CD14-positive monocyte (primary cell): ENCODE measurements around the gene TRAPPC12. TPM values are rescaled to one million over a fixed set of nuclear protein-coding genes. Genes with fewer than 3 reads are reported as not detected.
A peak's percentile ranks its signal among the peaks of the same experiment; 100 is the strongest.
"Not testable (repeated sequence)": the region's sequence is repeated elsewhere in the genome, so short reads cannot be mapped to it uniquely, and the experiment has no call there.

Experiments
- DNase-seq, 3 donors: peaks; one replicate each; pipeline ENCODE4 v3.0.0-alpha.2; 2011 to 2022
- H2AFZ ChIP-seq: 2 replicates; pipeline ENCODE4 v1.6.0; 2012; ENCODE audit warnings: mild to moderate bottlenecking, low read depth, low read length, inconsistent platforms; ENCODE audit not compliant: insufficient read depth, poor library complexity, severe bottlenecking
- H3K27ac ChIP-seq, 2 donors: 1 replicate in 1 of 2; 2 replicates in 1 of 2; pipeline ENCODE4 v1.5.1; 2012 to 2013; ENCODE audit warnings: low read length in 2 of 2, control low read depth in 1 of 2, inconsistent platforms in 1 of 2, low read depth in 1 of 2, mild to moderate bottlenecking in 1 of 2
- H3K27me3 ChIP-seq, 2 donors: one replicate each; pipeline versions ENCODE4 v1.6.0 to v1.6.1; 2011 to 2013; ENCODE audit warnings: low read length in 2 of 2; ENCODE audit not compliant: control insufficient read depth in 2 of 2, insufficient read depth in 2 of 2
- H3K36me3 ChIP-seq, 2 donors: replicated peaks in 1 of 2; 1 replicate in 1 of 2; 2 replicates in 1 of 2; pipeline versions ENCODE4 v1.5.1 to v1.6.1; 2012 to 2013; ENCODE audit warnings: low read length in 2 of 2, control low read depth in 1 of 2, inconsistent platforms in 1 of 2, mild to moderate bottlenecking in 1 of 2; ENCODE audit not compliant: insufficient read depth in 2 of 2, control insufficient read depth in 1 of 2
- H3K4me1 ChIP-seq, 2 donors: 1 replicate in 1 of 2; 2 replicates in 1 of 2; pipeline versions ENCODE4 v1.5.1 to v1.6.1; 2012 to 2013; ENCODE audit warnings: low read length in 2 of 2, control low read depth in 1 of 2, inconsistent platforms in 1 of 2, mild to moderate bottlenecking in 1 of 2, moderate library complexity in 1 of 2; ENCODE audit not compliant: insufficient read depth in 2 of 2, control insufficient read depth in 1 of 2
- H3K4me2 ChIP-seq: replicated peaks from 2 replicates; pipeline ENCODE3; 2012; ENCODE audit warnings: low read length, moderate library complexity, mild to moderate bottlenecking; ENCODE audit not compliant: poor library complexity, severe bottlenecking; ENCODE audit errors: extremely low read depth
- H3K4me3 ChIP-seq, 3 experiments: fragments of 200-600 bp in 1 of 3; sonication (generic) in 1 of 3; replicated peaks in 1 of 3; 1 replicate in 2 of 3; 2 replicates in 1 of 3; pipeline ENCODE4 v1.5.1; 2011 to 2013; ENCODE audit warnings: low read length in 3 of 3, mild to moderate bottlenecking in 3 of 3, control low read depth in 2 of 3, low read depth in 2 of 3, inconsistent platforms in 1 of 3, moderate library complexity in 1 of 3
- H3K79me2 ChIP-seq: 2 replicates; pipeline ENCODE4 v1.6.0; 2012; ENCODE audit warnings: mild to moderate bottlenecking, control low read depth, inconsistent platforms, low read length, moderate library complexity; ENCODE audit not compliant: insufficient read depth
- H3K9ac ChIP-seq: 2 replicates; pipeline ENCODE4 v1.6.0; 2017; ENCODE audit warnings: low read length, mild to moderate bottlenecking; ENCODE audit not compliant: insufficient read depth, poor library complexity, severe bottlenecking
- H3K9me3 ChIP-seq, 2 donors: replicated peaks in 1 of 2; 1 replicate in 1 of 2; 2 replicates in 1 of 2; pipeline versions ENCODE4 v1.5.1 to v1.6.1; 2012 to 2013; ENCODE audit warnings: low read length in 2 of 2, control low read depth in 1 of 2; ENCODE audit not compliant: control insufficient read depth in 1 of 2, insufficient read depth in 1 of 2
- H4K20me1 ChIP-seq: 2 replicates; pipeline ENCODE4 v1.6.0; 2012; ENCODE audit warnings: mild to moderate bottlenecking, low read length, control low read depth, moderate library complexity; ENCODE audit not compliant: insufficient read depth
- H3K27ac Mint-ChIP-seq, 7 donors: one replicate each; pipeline ENCODE4 v1.8.0; 2020; ENCODE audit warnings: mild to moderate bottlenecking in 7 of 7, mixed read lengths in 7 of 7, moderate library complexity in 6 of 7, inconsistent platforms in 2 of 7
- H3K27me3 Mint-ChIP-seq, 3 donors: one replicate each; pipeline ENCODE4 v1.8.0; 2021 to 2022; ENCODE audit warnings: low read depth in 3 of 3, mild to moderate bottlenecking in 3 of 3, mixed read lengths in 3 of 3, moderate library complexity in 3 of 3, inconsistent platforms in 1 of 3
- H3K36me3 Mint-ChIP-seq, 2 donors: one replicate each; pipeline ENCODE4 v1.8.0; 2020; ENCODE audit warnings: mixed read lengths in 2 of 2, inconsistent platforms in 1 of 2, mild to moderate bottlenecking in 1 of 2
- H3K4me1 Mint-ChIP-seq: one replicate; pipeline ENCODE4 v1.8.0; 2020; ENCODE audit warnings: mild to moderate bottlenecking, mixed read lengths
- H3K4me3 Mint-ChIP-seq, 2 donors: one replicate each; pipeline ENCODE4 v1.8.0; 2020; ENCODE audit warnings: mild to moderate bottlenecking in 2 of 2, mixed read lengths in 2 of 2, moderate library complexity in 1 of 2
- H3K9me3 Mint-ChIP-seq, 7 donors: one replicate each; pipeline ENCODE4 v1.8.0; 2020 to 2022; ENCODE audit warnings: mixed read lengths in 7 of 7, mild to moderate bottlenecking in 6 of 7, moderate library complexity in 6 of 7, inconsistent platforms in 2 of 7
- CTCF ChIP-seq: fragments of 200-600 bp; IDR thresholded peaks from one replicate; pipeline ENCODE4 v1.8.0; 2022; ENCODE audit warnings: antibody characterized with exemption, mild to moderate bottlenecking
- WGBS: methylation state at CpG from one replicate; pipeline ENCODE4 v1.1.5; 2013; ENCODE audit warnings: missing lambda C conversion rate; ENCODE audit not compliant: insufficient coverage; 5-methylcytosine and 5-hydroxymethylcytosine counted together
- intact Hi-C, 2 donors: fragments of 100-400 bp; cut with micrococcal nuclease; formaldehyde crosslinking; loops; one replicate each; pipeline versions ENCODE4 v1.15.0 to v1.15.1; 2023
- polyA plus RNA-seq, 3 donors: library from polyadenylated mRNA; depleted of rRNA in 1 of 3; unstranded in 2 of 3; stranded (reverse) in 1 of 3; fragments of 300-500 nt in 2 of 3; fragments of >200 nt in 1 of 3; fragmentation: Illumina TruSeq in 2 of 3; gene quantifications; 1 replicate in 2 of 3; 2 replicates in 1 of 3; pipeline ENCODE4 v1.2.3, GENCODE V29; 2012 to 2021

Gene TRAPPC12
- polyA plus RNA-seq, 3 donors = 26.6 to 72.1 (median 44.7) TPM

DNA sequence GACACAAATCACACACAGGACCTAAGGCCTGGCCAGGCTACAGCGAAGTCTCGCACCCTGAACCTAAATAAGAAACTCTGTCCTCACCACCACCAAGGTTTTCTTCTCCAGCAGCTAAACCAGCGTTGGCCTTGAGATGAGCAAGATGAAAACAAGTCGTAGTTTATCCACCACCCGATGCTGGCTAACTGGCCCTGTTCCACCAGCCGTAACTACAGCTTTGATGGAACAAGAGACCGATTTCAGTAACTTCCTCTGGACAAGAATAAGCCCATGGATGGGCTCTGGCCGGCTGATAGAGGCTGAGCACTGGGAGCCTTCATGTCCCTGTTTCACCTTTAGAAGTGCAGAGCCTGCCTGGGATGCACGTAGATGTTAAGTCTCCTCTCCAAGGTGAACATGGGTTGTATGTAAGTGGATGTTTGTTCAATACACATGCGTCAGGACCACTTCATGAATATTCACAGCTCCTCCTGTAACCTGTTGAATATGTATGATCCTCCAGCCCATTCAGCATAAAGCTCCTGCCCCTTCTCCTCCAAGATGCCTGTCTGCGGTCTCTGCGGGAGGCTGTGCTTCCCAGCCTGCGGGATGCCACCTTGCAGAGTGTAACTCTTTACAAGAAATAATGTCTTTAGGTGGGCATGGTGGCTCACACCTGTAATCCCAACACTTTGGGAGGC lies 115.6 kb downstream of the TRAPPC12 start:
- no peak overlapping the region for H3K27ac Mint-ChIP-seq
- TF ChIP-seq CTCF = no peak
- WGBS = 99% methylated on average over 8 of the region's 13 CpGs
- no peak for DNase-seq
- H3K9me3 Mint-ChIP-seq = no peaks in the 10 kb centered on the region
- Histone ChIP-seq H3K9me3 (no peaks in the 10 kb centered on the region), H3K4me1 (no peaks in the 10 kb centered on the region), H3K27ac (no peak overlapping the region), H4K20me1 (no peaks in the 10 kb centered on the region), H3K4me3 (no peak overlapping the region), H3K9ac (no peak overlapping the region), H3K27me3 (no peaks in the 10 kb centered on the region), H2AFZ (no peak overlapping the region), H3K4me2 (no peak overlapping the region), H3K79me2 (no peaks in the 10 kb centered on the region), H3K36me3 (peaks cover 39 to 53% of the 10 kb centered on the region in 2 donors)
- peaks cover 50 to 56% of the 10 kb centered on the region in 2 donors for H3K36me3 Mint-ChIP-seq
- H3K4me3 Mint-ChIP-seq = no peak overlapping the region
- peaks cover 1% of the 10 kb centered on the region for H3K4me1 Mint-ChIP-seq
- peaks cover 0 to 1% (median 0%) of the 10 kb centered on the region in 3 donors for H3K27me3 Mint-ChIP-seq
- intact Hi-C loops = no loop called here

DNA sequence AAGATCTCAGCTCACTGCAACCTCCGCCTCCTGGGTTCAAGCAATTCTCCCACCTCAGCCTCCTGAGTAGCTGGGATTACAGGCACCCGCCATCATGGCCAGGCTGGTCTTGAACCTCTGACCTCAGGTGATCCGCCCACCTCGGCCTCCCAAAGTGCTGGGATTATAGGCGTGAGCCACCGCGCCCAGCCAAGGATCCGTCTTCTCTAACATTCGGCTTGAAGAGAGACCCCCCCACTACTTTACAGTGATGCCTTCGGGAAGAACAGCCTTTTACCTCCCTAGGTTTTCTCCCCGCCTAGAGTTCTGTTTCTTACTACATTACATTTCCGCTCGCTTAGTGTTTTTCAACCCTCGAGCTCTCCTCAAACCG lies 117.2 kb downstream of the TRAPPC12 start:
- H3K9me3 ChIP-seq, H3K4me1 Mint-ChIP-seq, H3K4me2 ChIP-seq, H4K20me1 ChIP-seq, H2AFZ ChIP-seq, H3K9me3 Mint-ChIP-seq, H3K27ac ChIP-seq, H3K27me3 Mint-ChIP-seq, intact Hi-C loops, DNase-seq, H3K27me3 ChIP-seq, H3K4me3 ChIP-seq, H3K79me2 ChIP-seq, H3K4me1 ChIP-seq, H3K9ac ChIP-seq, H3K4me3 Mint-ChIP-seq: not testable (repeated sequence)
- H3K36me3 ChIP-seq = peaks cover 49 to 66% of the 10 kb centered on the region in 2 donors
- 97% methylated on average over 10 of the region's 15 CpGs for WGBS
- Mint-ChIP-seq H3K27ac (peak overlapping the region in 1 of 7 donors; percentile 17), H3K36me3 (peaks cover 61 to 70% of the 10 kb centered on the region in 2 donors)
